ENCODE measurements around the gene ST7L. TPM values are rescaled to one million over a fixed set of nuclear protein-coding genes. Genes with fewer than 3 reads are reported as not detected.
A peak's percentile ranks its signal among the peaks of the same experiment; 100 is the strongest.
"Not testable (repeated sequence)": the region's sequence is repeated elsewhere in the genome, so short reads cannot be mapped to it uniquely, and the experiment has no call there.

Gene ST7L
- total RNA-seq, 1 experiment from 2014 or later, result 11.2 TPM

GRCh38 chr1:112507921-112508277, 111.0 kb downstream of the ST7L start:
- DNase-seq (ENCODE audit: low read depth), result no peak
- in situ Hi-C loops (cut with HindIII; ENCODE audit: low pct_unique_long_range_greater_than_20kb, low sequenced_read_pairs), result no loop called here

- DNase-seq (ENCODE audit: low read depth), result no peak
- in situ Hi-C loops (cut with HindIII; ENCODE audit: low pct_unique_long_range_greater_than_20kb, low sequenced_read_pairs), result no loop called here
Observed at GRCh38 chr1:112507336-112507735, 111.6 kb downstream of the ST7L start.

- no peak for DNase-seq (ENCODE audit: low read depth)
- in situ Hi-C loops (cut with HindIII; ENCODE audit: low pct_unique_long_range_greater_than_20kb, low sequenced_read_pairs), result no loop called here
Observed at GRCh38 chr1:112506731-112507130, 112.2 kb downstream of the ST7L start.

GRCh38 chr1:112506306-112506705, 112.6 kb downstream of the ST7L start:
- DNase-seq (ENCODE audit: low read depth), result no peak
- in situ Hi-C loops (cut with HindIII; ENCODE audit: low pct_unique_long_range_greater_than_20kb, low sequenced_read_pairs), result no loop called here

DNA sequence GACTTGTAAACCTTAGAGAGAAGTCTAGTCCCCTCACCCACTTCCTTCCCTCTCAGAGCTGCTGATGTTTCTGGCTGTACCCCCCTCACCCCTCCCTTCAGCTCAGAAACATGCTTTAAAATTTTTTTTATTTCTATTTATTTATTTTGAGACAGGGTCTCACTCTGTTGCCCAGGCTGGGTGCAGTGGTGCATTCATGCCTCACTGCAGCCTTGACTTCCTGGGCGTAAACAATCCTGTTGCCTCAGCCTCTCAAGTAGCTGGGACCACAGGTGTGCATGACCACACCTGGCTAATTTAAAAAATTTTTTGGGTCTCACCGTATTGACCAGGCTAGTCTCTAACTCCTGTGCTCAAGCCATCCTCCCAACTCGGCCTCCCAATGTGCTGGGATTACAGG, 113.1 kb downstream of the ST7L start:
- in situ Hi-C loops (cut with HindIII; ENCODE audit: low pct_unique_long_range_greater_than_20kb, low sequenced_read_pairs), result no loop called here
- no peak for DNase-seq (ENCODE audit: low read depth)

GRCh38 chr1:112505400-112505785, 113.5 kb downstream of the ST7L start:
- in situ Hi-C loops (cut with HindIII; ENCODE audit: low pct_unique_long_range_greater_than_20kb, low sequenced_read_pairs), result no loop called here
- no peak for DNase-seq (ENCODE audit: low read depth)

DNA sequence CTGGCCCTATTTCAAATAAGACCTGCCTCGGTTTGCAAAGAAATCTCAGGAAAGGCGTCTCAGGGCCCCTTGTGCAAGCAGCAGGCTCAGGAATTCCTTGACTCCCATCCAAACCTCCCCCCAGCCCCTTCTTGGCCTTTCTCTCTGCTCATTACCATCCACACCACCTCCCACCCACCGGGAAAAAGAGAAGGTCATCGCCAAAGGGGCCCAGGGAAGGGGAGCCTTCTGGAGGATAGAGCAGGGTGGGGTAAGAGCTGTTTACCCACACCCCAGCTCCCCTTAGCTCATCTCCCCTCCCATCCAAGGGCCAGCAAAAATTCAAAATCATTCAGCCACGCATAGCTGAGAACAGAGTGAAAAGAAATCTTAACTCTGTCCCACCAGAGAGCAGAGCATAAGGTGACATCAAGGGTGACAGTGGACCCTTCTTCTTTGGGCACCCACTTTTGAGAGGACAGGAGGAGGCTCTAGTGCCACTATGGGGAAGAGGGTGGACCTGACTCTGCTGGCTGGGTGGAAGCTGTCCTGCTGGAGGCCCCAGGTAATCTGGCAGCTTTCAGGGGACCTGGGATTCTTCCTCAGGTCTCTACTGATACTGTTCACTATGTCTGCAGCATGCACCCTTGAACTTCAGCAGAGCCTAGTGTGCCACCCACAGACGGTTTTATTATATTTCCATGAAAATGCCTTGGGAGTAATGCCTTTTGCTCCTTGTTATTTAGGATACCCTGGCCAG, 114.1 kb downstream of the ST7L start:
- in situ Hi-C loops (cut with HindIII; ENCODE audit: low pct_unique_long_range_greater_than_20kb, low sequenced_read_pairs), result no loop called here
- DNase-seq (ENCODE audit: low read depth), result no peak

- in situ Hi-C loops (cut with HindIII; ENCODE audit: low pct_unique_long_range_greater_than_20kb, low sequenced_read_pairs), result no loop called here
- no peak for DNase-seq (ENCODE audit: low read depth)
Observed at GRCh38 chr1:112504001-112504660, 114.8 kb downstream of the ST7L start.

- in situ Hi-C loops (cut with HindIII; ENCODE audit: low pct_unique_long_range_greater_than_20kb, low sequenced_read_pairs), result no loop called here
- no peak for DNase-seq (ENCODE audit: low read depth)
Observed at GRCh38 chr1:112502826-112503225, 116.1 kb downstream of the ST7L start.

GRCh38 chr1:112501810-112502641, 116.9 kb downstream of the ST7L start:
- DNase-seq (ENCODE audit: low read depth), result peak; percentile 56
- in situ Hi-C loops (cut with HindIII; ENCODE audit: low pct_unique_long_range_greater_than_20kb, low sequenced_read_pairs), result no loop called here

- in situ Hi-C loops (cut with HindIII; ENCODE audit: low pct_unique_long_range_greater_than_20kb, low sequenced_read_pairs), result no loop called here
Observed at GRCh38 chr1:112496290-112496689, 122.7 kb downstream of the ST7L start.

DNA sequence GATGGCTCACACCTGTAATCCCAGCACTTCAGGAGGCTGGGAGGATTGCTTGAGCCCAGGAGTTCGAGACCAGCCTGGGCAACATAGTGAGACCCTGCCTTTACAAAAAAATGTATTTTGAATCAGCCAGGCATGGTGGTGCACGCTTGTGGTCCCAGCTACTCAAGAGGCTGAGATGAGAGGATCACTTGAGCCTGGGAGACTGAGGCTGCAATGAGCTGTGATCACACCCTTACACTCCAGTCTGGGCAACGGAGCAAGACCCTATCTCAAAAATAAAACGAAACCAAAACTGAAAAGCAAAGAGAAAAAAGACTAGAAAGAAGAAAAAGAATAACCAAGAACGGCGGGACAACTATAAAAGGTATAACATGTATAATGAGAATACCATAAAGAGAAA, 125.6 kb downstream of the ST7L start:
- no peak for DNase-seq (ENCODE audit: low read depth)
- in situ Hi-C loops (cut with HindIII; ENCODE audit: low pct_unique_long_range_greater_than_20kb, low sequenced_read_pairs), result no loop called here

More at GRCh38 chr1:112496290-112496689, 122.7 kb downstream of the ST7L start:
- no peak for DNase-seq (ENCODE audit: low read depth)

GRCh38 chr1:112492076-112492475, 126.9 kb downstream of the ST7L start:
- DNase-seq (ENCODE audit: low read depth), result no peak
- in situ Hi-C loops (cut with HindIII; ENCODE audit: low pct_unique_long_range_greater_than_20kb, low sequenced_read_pairs), result no loop called here

DNA sequence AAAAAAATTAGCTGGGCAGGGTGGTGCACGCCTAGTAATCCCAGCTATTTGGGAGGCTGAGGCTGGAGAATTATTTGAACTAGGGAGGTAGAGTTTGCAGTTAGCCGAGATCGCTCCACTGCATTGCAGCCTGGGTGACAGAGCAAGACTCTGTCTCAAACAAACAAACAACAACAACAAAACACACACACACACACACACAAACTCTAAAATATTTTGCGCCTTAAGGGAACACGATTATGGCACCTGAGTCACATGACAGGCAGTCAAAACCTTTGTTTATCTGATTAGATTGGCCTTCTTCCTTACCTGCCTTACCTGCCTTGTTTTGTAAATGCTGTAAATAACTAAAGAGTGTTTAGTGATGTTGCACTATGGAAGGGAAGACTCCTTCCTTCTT, 130.8 kb downstream of the ST7L start:
- no peak for DNase-seq (ENCODE audit: low read depth)
- in situ Hi-C loops (cut with HindIII; ENCODE audit: low pct_unique_long_range_greater_than_20kb, low sequenced_read_pairs), result no loop called here

DNA sequence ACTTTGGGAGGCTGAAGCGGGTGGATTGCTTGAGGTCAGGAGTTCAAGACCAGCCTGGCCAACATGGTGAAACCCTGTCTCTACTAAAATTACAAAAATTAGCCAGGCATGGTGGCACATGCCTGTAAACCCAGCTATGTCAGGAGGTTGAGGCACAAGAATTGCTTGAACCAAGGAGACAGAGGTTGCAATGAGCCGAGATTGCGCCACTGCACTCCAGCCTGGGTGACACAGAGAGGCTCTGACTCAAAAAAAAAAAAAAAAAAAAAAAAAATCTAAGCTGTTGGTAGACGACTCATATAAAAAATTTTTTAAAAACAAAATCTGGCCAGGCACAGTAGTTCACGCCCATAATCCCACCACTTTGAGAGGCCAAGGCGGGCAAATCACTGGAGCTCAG, 131.3 kb downstream of the ST7L start:
- in situ Hi-C loops (cut with HindIII; ENCODE audit: low pct_unique_long_range_greater_than_20kb, low sequenced_read_pairs); DNase-seq (ENCODE audit: low read depth): not testable (repeated sequence)

GRCh38 chr1:112486063-112486462, 132.9 kb downstream of the ST7L start:
- in situ Hi-C loops (cut with HindIII; ENCODE audit: low pct_unique_long_range_greater_than_20kb, low sequenced_read_pairs); DNase-seq (ENCODE audit: low read depth): not testable (repeated sequence)

DNA sequence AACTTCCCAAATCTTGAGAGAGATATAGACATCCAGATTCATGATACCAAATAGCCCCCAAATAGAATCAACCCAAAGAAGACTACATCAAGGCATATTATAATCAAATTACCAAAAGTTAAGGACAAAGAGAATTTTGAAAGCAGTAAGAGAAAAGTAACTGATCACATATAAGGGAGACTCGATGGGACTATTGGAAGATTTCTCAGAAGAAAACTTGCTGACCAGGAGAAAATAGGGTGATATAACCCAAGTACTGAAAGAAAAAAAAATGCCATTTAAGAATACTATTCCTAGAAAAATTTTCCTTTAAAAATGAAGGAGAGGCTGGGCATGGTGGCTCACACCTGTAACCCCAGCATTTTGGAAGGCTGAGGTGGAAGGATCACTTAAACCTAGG, 140.6 kb downstream of the ST7L start:
- in situ Hi-C loops (cut with HindIII; ENCODE audit: low pct_unique_long_range_greater_than_20kb, low sequenced_read_pairs), result no loop called here

GRCh38 chr1:112477550-112477949, 141.4 kb downstream of the ST7L start:
- no peak for DNase-seq (ENCODE audit: low read depth)
- in situ Hi-C loops (cut with HindIII; ENCODE audit: low pct_unique_long_range_greater_than_20kb, low sequenced_read_pairs), result no loop called here

More for the DNA sequence above, 140.6 kb downstream of the ST7L start:
- DNase-seq (ENCODE audit: low read depth), result no peak

All from Caki2 (cell line).